T-helper 17 cell (primary cell): ENCODE measurements around the gene PRR16. TPM values are rescaled to one million over a fixed set of nuclear protein-coding genes. Genes with fewer than 3 reads are reported as not detected.
"Not testable (repeated sequence)": the region's sequence is repeated elsewhere in the genome, so short reads cannot be mapped to it uniquely, and the experiment has no call there.

Source experiments
- ATAC-seq: fragments of 150-1000 bp; cut with Tn5 transposase; 2 replicates; pipeline ENCODE4 v1.10.0; 2021; ENCODE audit warnings: mild to moderate bottlenecking, moderate library complexity
- DNase-seq, 3 donors: peaks; one replicate each; pipeline versions ENCODE4 v3.0.0 to v3.0.0-alpha.2; 2020 to 2021
- H3K9me3 ChIP-seq: one replicate; pipeline ENCODE4 v1.7.0; 2013; ENCODE audit warnings: low read length, mild to moderate bottlenecking; ENCODE audit not compliant: control insufficient read depth, poor library complexity, severe bottlenecking
- H3K27ac Mint-ChIP-seq: one replicate; pipeline ENCODE4 v1.8.0; 2022; ENCODE audit warnings: mild to moderate bottlenecking, moderate library complexity, mixed read lengths
- H3K27me3 Mint-ChIP-seq: one replicate; pipeline ENCODE4 v1.8.0; 2022; ENCODE audit warnings: mixed read lengths
- H3K36me3 Mint-ChIP-seq: one replicate; pipeline ENCODE4 v1.8.0; 2022; ENCODE audit warnings: low read depth, mixed read lengths
- H3K4me1 Mint-ChIP-seq: one replicate; pipeline ENCODE4 v1.8.0; 2022; ENCODE audit warnings: mild to moderate bottlenecking, mixed read lengths
- H3K4me3 Mint-ChIP-seq: one replicate; pipeline ENCODE4 v1.8.0; 2022; ENCODE audit warnings: mild to moderate bottlenecking, moderate library complexity, mixed read lengths
- total RNA-seq, 4 donors: library from RNA in 2 of 4; stranded (reverse) in 2 of 4; gene quantifications; one replicate each; pipeline ENCODE4 v1.2.3 and lab custom pipeline; 2022 to 2026

The PRR16 gene
- total RNA-seq, 2 donors from 2014 or later = not detected

- DNase-seq = no peak
- Mint-ChIP-seq H3K27ac (no peak overlapping the region), H3K4me1 (no peaks in the 10 kb centered on the region), H3K36me3 (no peaks in the 10 kb centered on the region), H3K27me3 (no peaks in the 10 kb centered on the region), H3K4me3 (no peak overlapping the region)
- no peak for ATAC-seq
- no peaks in the 10 kb centered on the region for H3K9me3 ChIP-seq
These were observed 219.5 kb downstream of the PRR16 start for GRCh38 chr5:120683580-120683979.

GRCh38 chr5:120684213-120684612 is 220.1 kb downstream of the PRR16 start:
- Mint-ChIP-seq H3K27ac (no peak overlapping the region), H3K4me1 (no peaks in the 10 kb centered on the region), H3K27me3 (no peaks in the 10 kb centered on the region), H3K4me3 (no peak overlapping the region), H3K36me3 (no peaks in the 10 kb centered on the region)
- DNase-seq (no peak), ATAC-seq (no peak)
- H3K9me3 ChIP-seq = no peaks in the 10 kb centered on the region

GRCh38 chr5:120684749-120685415 is 220.8 kb downstream of the PRR16 start:
- Mint-ChIP-seq H3K4me3 (no peak overlapping the region), H3K27ac (no peak overlapping the region), H3K4me1 (no peaks in the 10 kb centered on the region), H3K36me3 (no peaks in the 10 kb centered on the region), H3K27me3 (no peaks in the 10 kb centered on the region)
- ATAC-seq (no peak), DNase-seq (no peak)
- H3K9me3 ChIP-seq = no peaks in the 10 kb centered on the region

GRCh38 chr5:120690621-120691407 is 226.7 kb downstream of the PRR16 start:
- H3K4me3 Mint-ChIP-seq = no peak overlapping the region
- ATAC-seq (no peak), DNase-seq (no peak)
- no peaks in the 10 kb centered on the region for H3K9me3 ChIP-seq
- no peaks in the 10 kb centered on the region for H3K4me1 Mint-ChIP-seq
- H3K36me3 Mint-ChIP-seq = no peaks in the 10 kb centered on the region
- H3K27ac Mint-ChIP-seq = no peak overlapping the region
- H3K27me3 Mint-ChIP-seq = no peaks in the 10 kb centered on the region

- H3K9me3 ChIP-seq = no peaks in the 10 kb centered on the region
- ATAC-seq (no peak), DNase-seq (no peak)
- no peak overlapping the region for H3K4me3 Mint-ChIP-seq
- no peaks in the 10 kb centered on the region for H3K36me3 Mint-ChIP-seq
- no peaks in the 10 kb centered on the region for H3K4me1 Mint-ChIP-seq
- no peak overlapping the region for H3K27ac Mint-ChIP-seq
- H3K27me3 Mint-ChIP-seq = no peaks in the 10 kb centered on the region
These were observed 228.2 kb downstream of the PRR16 start for GRCh38 chr5:120692325-120692724.

GRCh38 chr5:120695368-120695880 is 231.3 kb downstream of the PRR16 start:
- no peak for ATAC-seq
- no peak for DNase-seq
- no peaks in the 10 kb centered on the region for H3K9me3 ChIP-seq
- H3K4me3 Mint-ChIP-seq = no peak overlapping the region
- H3K36me3 Mint-ChIP-seq = no peaks in the 10 kb centered on the region
- H3K27me3 Mint-ChIP-seq = no peaks in the 10 kb centered on the region
- no peaks in the 10 kb centered on the region for H3K4me1 Mint-ChIP-seq
- H3K27ac Mint-ChIP-seq = no peak overlapping the region

GRCh38 chr5:120697147-120697546 is 233.0 kb downstream of the PRR16 start:
- DNase-seq = no peak
- H3K9me3 ChIP-seq = no peaks in the 10 kb centered on the region
- Mint-ChIP-seq H3K36me3 (no peaks in the 10 kb centered on the region), H3K4me3 (no peak overlapping the region), H3K27ac (no peak overlapping the region), H3K4me1 (no peaks in the 10 kb centered on the region), H3K27me3 (no peaks in the 10 kb centered on the region)
- ATAC-seq = no peak

- not testable (repeated sequence) for DNase-seq, H3K9me3 ChIP-seq, H3K27ac Mint-ChIP-seq, ATAC-seq, H3K27me3 Mint-ChIP-seq, H3K4me3 Mint-ChIP-seq, H3K4me1 Mint-ChIP-seq, H3K36me3 Mint-ChIP-seq
These were observed 233.7 kb downstream of the PRR16 start for GRCh38 chr5:120697670-120698327.

GRCh38 chr5:120700653-120701052 is 236.6 kb downstream of the PRR16 start:
- not testable (repeated sequence) for H3K36me3 Mint-ChIP-seq, ATAC-seq, H3K27me3 Mint-ChIP-seq, H3K4me3 Mint-ChIP-seq, H3K9me3 ChIP-seq, H3K27ac Mint-ChIP-seq, DNase-seq, H3K4me1 Mint-ChIP-seq

- ATAC-seq, H3K27ac Mint-ChIP-seq, H3K4me1 Mint-ChIP-seq, DNase-seq, H3K4me3 Mint-ChIP-seq, H3K9me3 ChIP-seq, H3K27me3 Mint-ChIP-seq, H3K36me3 Mint-ChIP-seq: not testable (repeated sequence)
These were observed 238.9 kb downstream of the PRR16 start for GRCh38 chr5:120702817-120703538.

GRCh38 chr5:120703918-120704587 is 240.0 kb downstream of the PRR16 start:
- no peaks in the 10 kb centered on the region for H3K9me3 ChIP-seq
- Mint-ChIP-seq H3K4me3 (no peak overlapping the region), H3K36me3 (no peaks in the 10 kb centered on the region), H3K4me1 (no peaks in the 10 kb centered on the region), H3K27me3 (no peaks in the 10 kb centered on the region), H3K27ac (no peak overlapping the region)
- DNase-seq = no peak
- no peak for ATAC-seq

GRCh38 chr5:120706877-120707276 is 242.8 kb downstream of the PRR16 start:
- no peaks in the 10 kb centered on the region for H3K9me3 ChIP-seq
- Mint-ChIP-seq H3K4me3 (no peak overlapping the region), H3K27ac (no peak overlapping the region), H3K4me1 (no peaks in the 10 kb centered on the region), H3K27me3 (no peaks in the 10 kb centered on the region), H3K36me3 (no peaks in the 10 kb centered on the region)
- no peak for DNase-seq
- ATAC-seq = no peak
